WTC11 (cell line): ENCODE data around the gene ZCCHC14. TPM values are rescaled to one million over a fixed set of nuclear protein-coding genes. Genes with fewer than 3 reads are reported as not detected.

Experiments
- ATAC-seq: fragments of 200-7000 bp; cut with Tn5 transposase; 2 replicates; pipeline ENCODE4 v1.10.0; 2021; ENCODE audit warnings: mild to moderate bottlenecking, moderate library complexity
- CTCF ChIA-PET: fragments of 300-600 bp; sonication (Branson Sonifier 250); formaldehyde crosslinking; loops from one replicate; lab custom pipeline; 2021; ENCODE audit warnings: antibody characterized with exemption; lab: Charles Lee
- POLR2A ChIA-PET: fragments of 350-600 bp; sonication (Branson Sonifier 250); formaldehyde crosslinking; loops from one replicate; lab custom pipeline; 2021; ENCODE audit warnings: antibody characterized with exemption; lab: Charles Lee
- DNase-seq: peaks from one replicate; pipeline ENCODE4 v3.0.0; 2021; ENCODE audit warnings: low spot score
- H3K27ac Mint-ChIP-seq: 2 replicates; pipeline ENCODE4 v1.8.0; 2021; ENCODE audit warnings: mixed read lengths
- H3K27me3 Mint-ChIP-seq: 2 replicates; pipeline ENCODE4 v1.8.0; 2021; ENCODE audit warnings: low read depth, mild to moderate bottlenecking, moderate library complexity, mixed read lengths
- H3K36me3 Mint-ChIP-seq: 2 replicates; pipeline ENCODE4 v1.8.0; 2021; ENCODE audit warnings: mixed read lengths
- H3K4me1 Mint-ChIP-seq: 2 replicates; pipeline ENCODE4 v1.8.0; 2022; ENCODE audit warnings: mixed read lengths
- H3K4me3 Mint-ChIP-seq: 2 replicates; pipeline ENCODE4 v1.8.0; 2021; ENCODE audit warnings: mild to moderate bottlenecking, moderate library complexity, mixed read lengths
- H3K9me3 Mint-ChIP-seq: 2 replicates; pipeline ENCODE4 v1.8.0; 2021; ENCODE audit warnings: mixed read lengths
- ARID4B ChIP-seq: sonication (generic); formaldehyde crosslinking; IDR thresholded peaks from 2 replicates; pipeline ENCODE4 v1.8.0; 2023; ENCODE audit warnings: missing genetic modification reagents, mild to moderate bottlenecking, borderline replicate concordance
- ATF1 ChIP-seq: sonication (generic); formaldehyde crosslinking; IDR thresholded peaks from 2 replicates; pipeline ENCODE4 v1.8.1; 2023; ENCODE audit warnings: mild to moderate bottlenecking, moderate library complexity, missing genetic modification reagents
- E2F1 ChIP-seq: sonication (generic); formaldehyde crosslinking; IDR thresholded peaks from 2 replicates; pipeline ENCODE4 v1.8.0; 2022; ENCODE audit warnings: mild to moderate bottlenecking, missing genetic modification reagents
- E2F4 ChIP-seq: sonication (generic); formaldehyde crosslinking; IDR thresholded peaks from 2 replicates; pipeline ENCODE4 v1.8.1; 2022; ENCODE audit warnings: low read depth, mild to moderate bottlenecking, moderate library complexity, missing genetic modification reagents, borderline replicate concordance
- EMX1 ChIP-seq: fragments of 250-450 bp; sonication (Bioruptor Pico); IDR thresholded peaks from 2 replicates; pipeline ENCODE4 v1.8.0; 2021; ENCODE audit warnings: mild to moderate bottlenecking
- FOXJ3 ChIP-seq: sonication (generic); formaldehyde crosslinking; IDR thresholded peaks from 2 replicates; pipeline ENCODE4 v1.9.0; 2021; ENCODE audit warnings: missing genetic modification reagents, mild to moderate bottlenecking, borderline replicate concordance
- FOXP4 ChIP-seq: sonication (generic); formaldehyde crosslinking; IDR thresholded peaks from 2 replicates; pipeline ENCODE4 v1.8.0; 2022; ENCODE audit warnings: mild to moderate bottlenecking, missing genetic modification reagents
- GABPB1 ChIP-seq: sonication (generic); formaldehyde crosslinking; IDR thresholded peaks from 2 replicates; pipeline ENCODE4 v1.8.1; 2023; ENCODE audit warnings: mild to moderate bottlenecking, missing genetic modification reagents
- IRF1 ChIP-seq: sonication (generic); formaldehyde crosslinking; IDR thresholded peaks from 2 replicates; pipeline ENCODE4 v1.8.0; 2023; ENCODE audit warnings: missing genetic modification reagents
- IRF2 ChIP-seq: sonication (generic); formaldehyde crosslinking; IDR thresholded peaks from 2 replicates; pipeline ENCODE4 v1.8.0; 2022; ENCODE audit warnings: low read depth, missing genetic modification reagents, borderline replicate concordance
- MAX ChIP-seq: sonication (generic); formaldehyde crosslinking; IDR thresholded peaks from 2 replicates; pipeline ENCODE4 v1.8.0; 2022; ENCODE audit warnings: mild to moderate bottlenecking, missing genetic modification reagents
- MLX ChIP-seq: sonication (generic); formaldehyde crosslinking; IDR thresholded peaks from 2 replicates; pipeline ENCODE4 v1.8.1; 2023; ENCODE audit warnings: mild to moderate bottlenecking, missing genetic modification reagents, moderate library complexity
- NFE2L1 ChIP-seq: sonication (generic); formaldehyde crosslinking; IDR thresholded peaks from 2 replicates; pipeline ENCODE4 v1.8.1; 2023; ENCODE audit warnings: missing genetic modification reagents
- TEAD4 ChIP-seq: sonication (generic); formaldehyde crosslinking; IDR thresholded peaks from 2 replicates; pipeline ENCODE4 v1.8.0; 2022; ENCODE audit warnings: mild to moderate bottlenecking, missing genetic modification reagents
- TP53 ChIP-seq: sonication (generic); formaldehyde crosslinking; IDR thresholded peaks from 2 replicates; pipeline ENCODE4 v1.8.1; 2023; ENCODE audit warnings: mild to moderate bottlenecking, missing genetic modification reagents
- ZBTB21 ChIP-seq: sonication (generic); formaldehyde crosslinking; IDR thresholded peaks from 2 replicates; pipeline ENCODE4 v1.8.1; 2023; ENCODE audit warnings: mild to moderate bottlenecking, missing genetic modification reagents, borderline replicate concordance
- ZBTB43 ChIP-seq: sonication (generic); formaldehyde crosslinking; IDR thresholded peaks from 2 replicates; pipeline ENCODE4 v1.8.1; 2023; ENCODE audit warnings: mild to moderate bottlenecking, missing genetic modification reagents
- ZNF232 ChIP-seq: sonication (generic); formaldehyde crosslinking; IDR thresholded peaks from 2 replicates; pipeline ENCODE4 v1.8.0; 2022; ENCODE audit warnings: mild to moderate bottlenecking, missing genetic modification reagents
- ZNF263 ChIP-seq: sonication (generic); formaldehyde crosslinking; IDR thresholded peaks from 2 replicates; pipeline ENCODE4 v1.8.1; 2022; ENCODE audit warnings: low read depth, mild to moderate bottlenecking, moderate library complexity, missing genetic modification reagents
- ZNF396 ChIP-seq: fragments of 250-450 bp; sonication (Bioruptor Pico); IDR thresholded peaks from 2 replicates; pipeline ENCODE4 v1.8.0; 2021; ENCODE audit warnings: mild to moderate bottlenecking, moderate library complexity, borderline replicate concordance
- total RNA-seq: library from RNA; stranded (reverse); gene quantifications from 3 replicates; pipeline ENCODE4 v1.2.3, GENCODE V29; 2021

ZCCHC14 gene
- total RNA-seq, 1 experiment from 2014 or later = 33.8 TPM

GRCh38 chr16:87432330-87432915 lies 60.4 kb downstream of the ZCCHC14 start:
- no peaks in the 10 kb centered on the region for H3K27me3 Mint-ChIP-seq
- peak overlapping the region; percentile 45; the same call in 1 of the 2 replicates for H3K27ac Mint-ChIP-seq
- DNase-seq (no peak), ATAC-seq (no peak)
- H3K4me1 Mint-ChIP-seq = peaks cover 8% of the 10 kb centered on the region
- H3K4me3 Mint-ChIP-seq = no peak overlapping the region
- CTCF ChIA-PET = interaction anchor here (1.0 to 1.1 kb wide), 2 partner anchors 29 to 204 kb away, joined by 3 read pairs; no protein-coding TSS in a partner anchor
- TF ChIP-seq ZNF232 (CRISPR knock-in tag) (no peak), FOXP4 (CRISPR knock-in tag) (no peak), EMX1 (CRISPR knock-in tag) (no peak), TP53 (CRISPR knock-in tag) (no peak), ZBTB21 (no peak), TEAD4 (CRISPR knock-in tag) (no peak), IRF2 (CRISPR knock-in tag) (no peak), MAX (CRISPR knock-in tag) (no peak), FOXJ3 (CRISPR knock-in tag) (no peak), ZNF263 (no peak), ZNF396 (CRISPR knock-in tag) (no peak), GABPB1 (CRISPR knock-in tag) (no peak), NFE2L1 (CRISPR knock-in tag) (no peak), E2F1 (CRISPR knock-in tag) (no peak), ARID4B (CRISPR knock-in tag) (no peak), IRF1 (no peak), E2F4 (CRISPR knock-in tag) (no peak), ATF1 (CRISPR knock-in tag) (no peak), ZBTB43 (CRISPR knock-in tag) (no peak), MLX (CRISPR knock-in tag) (no peak)
- POLR2A ChIA-PET = no interaction called here
- no peaks in the 10 kb centered on the region for H3K9me3 Mint-ChIP-seq
- peaks cover 10% of the 10 kb centered on the region for H3K36me3 Mint-ChIP-seq
